Astrocyte (in vitro differentiated cells and primary cell): ENCODE measurements around the gene ARL15. TPM values are rescaled to one million over a fixed set of nuclear protein-coding genes. Genes with fewer than 3 reads are reported as not detected.

Experiments used
- DNase-seq: peaks from one replicate; pipeline ENCODE4 v3.0.0-alpha.2; 2010; ENCODE audit warnings: low read depth
- FAIRE-seq: peaks from 2 replicates; lab custom pipeline; 2011; peaks lifted over from hg19 to GRCh38; lab: Jason Lieb, UNC
- H2AFZ ChIP-seq: 2 replicates; pipeline ENCODE4 v1.6.0; 2012; ENCODE audit warnings: low read depth, low read length, inconsistent platforms
- H3K27ac ChIP-seq: 2 replicates; pipeline ENCODE4 v1.5.1; 2011; ENCODE audit warnings: low read depth, low read length, inconsistent platforms
- H3K27me3 ChIP-seq: 2 replicates; pipeline ENCODE4 v1.6.0; 2011; ENCODE audit warnings: low read length, inconsistent platforms; ENCODE audit not compliant: insufficient read depth
- H3K36me3 ChIP-seq: 2 replicates; pipeline ENCODE4 v1.5.1; 2011; ENCODE audit warnings: low read length, inconsistent platforms; ENCODE audit not compliant: insufficient read depth
- H3K4me1 ChIP-seq: 2 replicates; pipeline ENCODE4 v1.5.1; 2011; ENCODE audit warnings: low read length, inconsistent platforms; ENCODE audit not compliant: insufficient read depth
- H3K4me2 ChIP-seq: 2 replicates; pipeline ENCODE4 v1.6.0; 2012; ENCODE audit warnings: low read length, inconsistent platforms
- H3K4me3 ChIP-seq: 2 replicates; pipeline ENCODE4 v1.5.1; 2011; ENCODE audit warnings: low read depth, mild to moderate bottlenecking, low read length, inconsistent platforms; ENCODE audit not compliant: insufficient read depth
- H3K79me2 ChIP-seq: 2 replicates; pipeline ENCODE4 v1.6.0; 2012; ENCODE audit warnings: mild to moderate bottlenecking, low read length, inconsistent platforms; ENCODE audit not compliant: insufficient read depth
- H3K9ac ChIP-seq: 2 replicates; pipeline ENCODE4 v1.6.0; 2012; ENCODE audit warnings: mild to moderate bottlenecking, low read length, inconsistent platforms
- H3K9me3 ChIP-seq: 2 replicates; pipeline ENCODE4 v1.5.1; 2012; ENCODE audit warnings: low read depth, mild to moderate bottlenecking, low read length, inconsistent platforms; ENCODE audit not compliant: insufficient read depth
- H4K20me1 ChIP-seq: 2 replicates; pipeline ENCODE4 v1.6.0; 2012; ENCODE audit warnings: low read length, inconsistent platforms; ENCODE audit not compliant: insufficient read depth
- H3K27ac Mint-ChIP-seq: one replicate; pipeline ENCODE4 v1.8.0; 2021; ENCODE audit warnings: mild to moderate bottlenecking, mixed read lengths; ENCODE audit not compliant: unreplicated experiment
- H3K27me3 Mint-ChIP-seq: one replicate; pipeline ENCODE4 v1.8.0; 2021; ENCODE audit warnings: low read depth, mixed read lengths; ENCODE audit not compliant: unreplicated experiment
- H3K36me3 Mint-ChIP-seq: one replicate; pipeline ENCODE4 v1.8.0; 2021; ENCODE audit warnings: low read depth, mixed read lengths; ENCODE audit not compliant: unreplicated experiment
- H3K4me1 Mint-ChIP-seq: one replicate; pipeline ENCODE4 v1.8.0; 2021; ENCODE audit warnings: low read depth, mixed read lengths; ENCODE audit not compliant: unreplicated experiment
- H3K4me3 Mint-ChIP-seq: one replicate; pipeline ENCODE4 v1.8.0; 2021; ENCODE audit warnings: mild to moderate bottlenecking, moderate library complexity, mixed read lengths; ENCODE audit not compliant: unreplicated experiment
- H3K9me3 Mint-ChIP-seq: one replicate; pipeline ENCODE4 v1.8.0; 2021; ENCODE audit warnings: mild to moderate bottlenecking, mixed read lengths; ENCODE audit not compliant: unreplicated experiment
- CTCF ChIP-seq: IDR thresholded peaks from 2 replicates; pipeline ENCODE4 v1.5.1; 2011; ENCODE audit warnings: low read depth, mild to moderate bottlenecking, inconsistent platforms, low read length, moderate library complexity; ENCODE audit not compliant: insufficient read depth
- EZH2 ChIP-seq: IDR thresholded peaks from 2 replicates; pipeline ENCODE4 v1.6.1; 2012; ENCODE audit warnings: mild to moderate bottlenecking, low read length, inconsistent platforms; ENCODE audit not compliant: insufficient read depth
- total RNA-seq: library from RNA; stranded (reverse); gene quantifications from 2 replicates; pipeline ENCODE4 v1.2.1, GENCODE V29; 2021

Gene ARL15
- total RNA-seq, 1 donor from 2014 or later, result 29.1 TPM

- no peaks in the 10 kb centered on the region for H3K27me3 Mint-ChIP-seq
- TF ChIP-seq CTCF (no peak), EZH2 (no peak)
- H3K4me1 Mint-ChIP-seq, result no peaks in the 10 kb centered on the region
- Histone ChIP-seq H3K9me3 (no peaks in the 10 kb centered on the region), H2AFZ (no peak overlapping the region), H3K4me1 (no peaks in the 10 kb centered on the region), H3K4me2 (no peak overlapping the region), H3K4me3 (no peak overlapping the region), H3K79me2 (no peaks in the 10 kb centered on the region), H3K27me3 (no peaks in the 10 kb centered on the region), H3K9ac (no peak overlapping the region), H4K20me1 (no peaks in the 10 kb centered on the region), H3K27ac (no peak overlapping the region), H3K36me3 (no peaks in the 10 kb centered on the region)
- no peak for DNase-seq
- FAIRE-seq, result no peak
- no peak overlapping the region for H3K27ac Mint-ChIP-seq
- H3K36me3 Mint-ChIP-seq, result no peaks in the 10 kb centered on the region
- H3K9me3 Mint-ChIP-seq, result peaks cover 9% of the 10 kb centered on the region
- no peak overlapping the region for H3K4me3 Mint-ChIP-seq
Measured at GRCh38 chr5:54337523-54337922, 27.1 kb upstream of the ARL15 start.

GRCh38 chr5:54332720-54333119, 22.3 kb upstream of the ARL15 start:
- Histone ChIP-seq H3K4me3 (no peak overlapping the region), H3K27me3 (no peaks in the 10 kb centered on the region), H3K27ac (no peak overlapping the region), H3K36me3 (no peaks in the 10 kb centered on the region), H3K4me2 (no peak overlapping the region), H3K79me2 (no peaks in the 10 kb centered on the region), H3K4me1 (peaks cover 19% of the 10 kb centered on the region), H3K9me3 (no peaks in the 10 kb centered on the region), H2AFZ (no peak overlapping the region), H3K9ac (no peak overlapping the region), H4K20me1 (no peaks in the 10 kb centered on the region)
- no peak overlapping the region for H3K4me3 Mint-ChIP-seq
- FAIRE-seq, result no peak
- H3K36me3 Mint-ChIP-seq, result peaks cover 2% of the 10 kb centered on the region
- TF ChIP-seq EZH2 (no peak), CTCF (no peak)
- no peak overlapping the region for H3K27ac Mint-ChIP-seq
- no peaks in the 10 kb centered on the region for H3K27me3 Mint-ChIP-seq
- H3K4me1 Mint-ChIP-seq, result peaks cover 5% of the 10 kb centered on the region
- DNase-seq, result no peak
- H3K9me3 Mint-ChIP-seq, result peaks cover 9% of the 10 kb centered on the region

- Histone ChIP-seq H3K4me3 (no peak overlapping the region), H4K20me1 (no peaks in the 10 kb centered on the region), H3K4me1 (peaks cover 19% of the 10 kb centered on the region), H3K36me3 (no peaks in the 10 kb centered on the region), H3K4me2 (peak overlapping the region; percentile 54), H3K9me3 (no peaks in the 10 kb centered on the region), H2AFZ (no peak overlapping the region), H3K79me2 (no peaks in the 10 kb centered on the region), H3K9ac (peak overlapping the region; percentile 34), H3K27me3 (no peaks in the 10 kb centered on the region), H3K27ac (peak overlapping the region; percentile 76)
- peaks cover 11% of the 10 kb centered on the region for H3K27me3 Mint-ChIP-seq
- peaks cover 5% of the 10 kb centered on the region for H3K4me1 Mint-ChIP-seq
- H3K9me3 Mint-ChIP-seq, result peaks cover 2% of the 10 kb centered on the region
- peak overlapping the region; percentile 78 for H3K27ac Mint-ChIP-seq
- FAIRE-seq (peak; percentile 100), DNase-seq (peak; percentile 99)
- TF ChIP-seq CTCF (no peak), EZH2 (no peak)
- H3K4me3 Mint-ChIP-seq, result no peak overlapping the region
- H3K36me3 Mint-ChIP-seq, result peaks cover 2% of the 10 kb centered on the region
Measured at GRCh38 chr5:54329731-54330709, 19.6 kb upstream of the ARL15 start.
